Muscle layer of duodenum (tissue), 2 donors: Measurements from ENCODE around the gene PAIP2.

Experiments
- H3K27ac ChIP-seq: one replicate; pipeline ENCODE4 v1.7.0; 2013; ENCODE audit warnings: mild to moderate bottlenecking, low read length
- H3K27me3 ChIP-seq: one replicate; pipeline ENCODE4 v1.7.0; 2013; ENCODE audit warnings: low read depth, mild to moderate bottlenecking, control low read depth, low read length
- H3K36me3 ChIP-seq, 2 donors: one replicate each; pipeline ENCODE4 v1.7.0; 2013; ENCODE audit warnings: low read length in 2 of 2, control low read depth in 1 of 2, mild to moderate bottlenecking in 1 of 2; ENCODE audit not compliant: insufficient read depth in 2 of 2, control insufficient read depth in 1 of 2
- H3K4me1 ChIP-seq, 2 donors: one replicate each; pipeline ENCODE4 v1.7.0; 2013; ENCODE audit warnings: low read length in 2 of 2, mild to moderate bottlenecking in 2 of 2, control low read depth in 1 of 2, moderate library complexity in 1 of 2; ENCODE audit not compliant: insufficient read depth in 2 of 2, control insufficient read depth in 1 of 2
- H3K4me3 ChIP-seq, 2 donors: one replicate each; pipeline ENCODE4 v1.7.0; 2013; ENCODE audit warnings: low read length in 2 of 2, low read depth in 1 of 2, mild to moderate bottlenecking in 1 of 2
- H3K9me3 ChIP-seq, 2 donors: one replicate each; pipeline ENCODE4 v1.7.0; 2013; ENCODE audit warnings: low read length in 2 of 2, control low read depth in 1 of 2, mild to moderate bottlenecking in 1 of 2; ENCODE audit not compliant: control insufficient read depth in 1 of 2
- donor health status: healthy.

Gene PAIP2

DNA sequence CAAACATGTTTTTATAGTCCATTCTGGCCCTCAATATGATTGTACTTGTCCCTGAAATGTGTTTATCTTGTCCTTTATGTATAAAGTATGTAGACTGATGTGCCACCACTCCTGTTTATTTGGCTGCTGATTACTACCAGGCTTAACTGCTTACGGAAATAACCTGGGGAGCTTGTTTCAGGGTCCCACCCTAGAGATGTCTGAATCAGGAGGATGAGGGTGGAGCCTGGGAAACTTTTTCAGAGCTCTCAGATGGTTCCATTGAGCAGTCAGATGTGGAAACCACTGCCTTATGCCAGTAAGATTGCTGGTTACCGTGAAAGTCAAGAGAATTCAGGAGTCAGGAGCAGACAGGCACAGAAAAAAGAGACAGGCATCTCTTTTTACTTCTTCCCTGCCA lies 22.3 kb downstream of the PAIP2 start:
- Histone ChIP-seq H3K4me3 (no peak overlapping the region), H3K4me1 (peaks cover 0 to 4% of the 10 kb centered on the region in 2 donors), H3K27me3 (no peaks in the 10 kb centered on the region), H3K36me3 (peaks cover 27 to 51% of the 10 kb centered on the region in 2 donors), H3K9me3 (no peaks in the 10 kb centered on the region), H3K27ac (no peak overlapping the region)

DNA sequence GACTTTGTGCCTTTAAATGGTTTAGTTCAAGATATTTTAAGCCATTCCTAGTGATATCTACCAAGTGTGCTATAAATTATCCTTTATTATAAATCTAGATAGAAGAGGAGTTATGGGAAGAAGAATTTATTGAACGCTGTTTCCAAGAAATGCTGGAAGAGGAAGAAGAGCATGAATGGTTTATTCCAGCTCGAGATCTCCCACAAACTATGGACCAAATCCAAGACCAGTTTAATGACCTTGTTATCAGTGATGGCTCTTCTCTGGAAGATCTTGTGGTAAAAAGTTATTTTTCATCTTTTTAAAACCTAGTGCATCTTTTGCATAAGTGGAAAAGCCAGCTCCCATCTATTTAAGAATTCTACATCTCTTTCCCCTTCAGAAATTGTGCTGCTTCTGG lies 22.8 kb downstream of the PAIP2 start:
- H3K27ac ChIP-seq, result no peak overlapping the region
- H3K27me3 ChIP-seq, result no peaks in the 10 kb centered on the region
- peaks cover 0 to 4% of the 10 kb centered on the region in 2 donors for H3K4me1 ChIP-seq
- peaks cover 31 to 55% of the 10 kb centered on the region in 2 donors for H3K36me3 ChIP-seq
- H3K9me3 ChIP-seq, result no peaks in the 10 kb centered on the region
- H3K4me3 ChIP-seq, result no peak overlapping the region

DNA sequence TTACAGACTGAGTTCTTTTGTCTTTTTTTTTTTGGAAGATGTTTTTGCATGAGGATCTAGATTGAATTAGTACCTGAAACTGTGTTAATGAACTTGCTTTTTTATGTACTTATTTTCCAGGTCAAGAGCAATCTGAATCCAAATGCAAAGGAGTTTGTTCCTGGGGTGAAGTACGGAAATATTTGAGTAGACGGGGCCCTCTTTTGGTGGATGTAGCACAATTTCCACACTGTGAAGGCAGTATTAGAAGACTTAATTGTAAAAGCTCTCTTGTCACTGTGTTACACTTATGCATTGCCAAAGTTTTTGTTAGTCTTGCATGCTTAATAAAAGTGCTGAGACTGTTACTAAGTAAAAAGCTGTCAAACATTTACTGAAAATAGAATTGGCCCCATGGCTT lies 27.0 kb downstream of the PAIP2 start:
- H3K4me3 ChIP-seq, result no peak overlapping the region
- H3K27ac ChIP-seq, result no peak overlapping the region
- H3K36me3 ChIP-seq, result peaks cover 39 to 77% of the 10 kb centered on the region in 2 donors
- H3K27me3 ChIP-seq, result no peaks in the 10 kb centered on the region
- no peaks in the 10 kb centered on the region for H3K9me3 ChIP-seq
- peaks cover 0 to 1% of the 10 kb centered on the region in 2 donors for H3K4me1 ChIP-seq

DNA sequence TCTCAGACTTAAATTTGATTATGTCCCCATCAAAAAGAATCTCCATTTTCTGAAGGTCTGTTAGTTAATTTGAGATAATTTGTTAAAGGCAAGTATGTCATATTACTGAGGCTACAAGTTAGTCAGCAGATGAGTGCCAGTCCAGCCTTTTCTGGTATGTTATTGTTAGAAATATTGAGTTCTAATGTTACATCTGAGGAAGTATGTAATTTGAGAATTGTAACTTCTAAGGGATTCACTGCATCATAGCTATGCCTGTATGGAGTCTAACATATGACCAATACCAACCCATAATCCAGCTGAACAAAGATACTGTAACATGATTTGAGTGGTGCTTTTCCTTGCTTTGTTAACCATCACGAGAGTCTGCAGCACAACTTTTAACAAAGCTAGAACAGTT lies 27.5 kb downstream of the PAIP2 start:
- Histone ChIP-seq H3K27me3 (no peaks in the 10 kb centered on the region), H3K4me1 (peaks cover 0 to 6% of the 10 kb centered on the region in 2 donors), H3K4me3 (no peak overlapping the region), H3K27ac (no peak overlapping the region), H3K36me3 (peaks cover 34 to 71% of the 10 kb centered on the region in 2 donors), H3K9me3 (no peaks in the 10 kb centered on the region)

DNA sequence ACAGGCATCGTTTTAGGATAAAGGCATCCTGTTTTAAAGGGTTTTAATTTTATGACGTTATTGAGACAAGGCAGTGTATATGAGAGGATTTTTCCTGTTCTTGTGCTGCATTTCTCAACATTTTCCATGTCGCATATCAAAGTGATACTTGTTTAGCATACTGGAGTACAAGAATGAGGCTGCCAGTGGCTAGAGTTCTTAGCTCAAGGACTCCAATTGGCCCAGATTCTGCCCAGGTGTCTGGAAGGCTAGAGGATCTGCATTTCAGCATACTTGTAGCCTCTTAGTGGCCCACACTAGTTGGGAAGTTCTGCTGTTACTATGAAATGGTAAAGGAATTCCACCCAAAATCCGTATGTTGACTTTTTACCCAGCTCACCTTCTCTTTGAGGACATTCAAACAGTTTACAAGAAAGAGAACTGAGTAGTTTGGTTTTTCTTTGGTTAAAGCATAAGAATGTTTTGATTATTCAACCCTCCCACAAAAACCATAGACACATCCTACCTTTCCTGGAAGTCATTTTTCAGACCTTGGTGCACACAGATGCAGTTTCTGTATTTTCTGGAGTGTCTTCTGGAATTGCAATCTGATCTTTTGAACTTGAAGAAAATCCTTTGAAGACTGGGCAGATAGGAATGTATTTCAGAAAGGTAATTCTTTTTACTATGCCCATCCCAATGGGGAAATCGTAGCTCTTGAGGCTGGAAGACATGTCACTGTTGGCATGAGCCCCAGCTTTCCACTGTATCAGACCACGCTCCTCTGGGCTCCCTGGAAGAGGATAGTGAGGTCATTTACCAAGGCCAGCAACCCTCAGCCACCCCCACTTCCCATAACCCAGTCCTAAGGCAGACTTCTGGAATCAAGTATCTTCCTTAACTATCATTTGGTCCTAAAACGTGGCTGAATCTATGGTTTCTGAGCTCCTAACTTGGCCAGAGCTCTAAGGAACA lies 30.1 kb downstream of the PAIP2 start:
- Histone ChIP-seq H3K36me3 (peaks cover 22 to 47% of the 10 kb centered on the region in 2 donors), H3K9me3 (no peaks in the 10 kb centered on the region), H3K27me3 (no peaks in the 10 kb centered on the region), H3K4me1 (peaks cover 0 to 6% of the 10 kb centered on the region in 2 donors), H3K27ac (no peak overlapping the region), H3K4me3 (no peak overlapping the region)

DNA sequence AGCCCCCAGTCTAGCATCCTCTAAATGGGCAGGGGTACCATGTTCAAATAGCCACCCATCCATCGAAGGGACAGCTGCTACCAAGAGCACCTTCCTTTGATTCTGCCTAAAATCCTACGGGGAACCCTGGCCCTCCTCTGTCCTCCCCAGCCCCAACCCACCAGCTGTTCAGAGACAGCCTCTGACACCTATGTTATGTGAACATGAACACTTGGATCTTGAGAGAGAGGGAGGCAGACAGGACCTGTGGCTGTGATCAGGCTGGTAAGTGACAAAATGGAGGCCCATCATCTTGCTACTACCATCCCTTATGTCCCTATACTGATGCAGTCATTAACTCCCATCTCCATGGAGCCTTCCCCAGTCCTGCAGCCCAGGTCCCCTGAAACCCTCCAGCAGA lies 33.3 kb downstream of the PAIP2 start:
- H3K36me3 ChIP-seq, result peaks cover 5 to 26% of the 10 kb centered on the region in 2 donors
- no peaks in the 10 kb centered on the region for H3K27me3 ChIP-seq
- H3K4me3 ChIP-seq, result no peak overlapping the region
- H3K27ac ChIP-seq, result no peak overlapping the region
- H3K4me1 ChIP-seq, result peaks cover 0 to 6% of the 10 kb centered on the region in 2 donors
- no peaks in the 10 kb centered on the region for H3K9me3 ChIP-seq

DNA sequence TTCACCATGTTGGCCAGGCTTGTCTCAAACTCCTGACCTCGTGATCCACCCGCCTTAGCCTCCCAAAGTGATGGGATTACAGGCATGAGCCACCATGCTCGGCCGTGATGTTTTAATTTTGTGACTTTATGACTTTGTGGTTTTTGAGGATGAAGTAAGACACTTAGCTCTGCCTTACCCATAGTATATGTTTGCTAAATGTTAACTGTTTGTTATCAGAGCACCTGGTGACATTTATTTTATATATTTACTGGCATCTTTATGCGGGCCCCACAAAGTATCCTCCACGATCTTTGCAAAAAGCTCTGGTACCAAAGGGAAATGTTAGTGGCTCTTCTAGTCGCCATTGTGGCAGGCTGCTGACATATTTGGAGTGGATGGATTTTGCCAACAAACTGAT lies 34.7 kb downstream of the PAIP2 start:
- Histone ChIP-seq H3K9me3 (no peaks in the 10 kb centered on the region), H3K4me3 (no peak overlapping the region), H3K27me3 (no peaks in the 10 kb centered on the region), H3K4me1 (peaks cover 0 to 6% of the 10 kb centered on the region in 2 donors), H3K36me3 (peaks cover 5 to 15% of the 10 kb centered on the region in 2 donors), H3K27ac (no peak overlapping the region)

DNA sequence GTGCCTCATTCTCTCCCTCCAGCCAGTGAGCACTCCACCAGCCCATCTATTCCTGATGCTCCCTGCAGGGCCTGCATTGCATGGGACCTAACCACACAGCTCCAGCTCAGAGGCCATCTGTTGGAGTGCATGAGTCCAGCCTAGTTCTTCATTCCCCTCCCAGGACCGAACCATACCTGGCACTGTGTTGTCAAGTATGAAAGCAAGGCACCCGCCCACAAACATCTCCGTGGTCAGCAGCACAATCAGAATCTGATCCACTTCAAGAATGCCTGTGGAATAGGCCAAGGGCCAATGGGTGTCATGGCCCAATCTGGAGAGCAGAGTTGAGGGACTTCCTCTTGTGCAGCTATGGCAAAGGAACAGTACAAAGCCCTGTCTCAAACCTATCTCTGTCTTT lies 35.6 kb downstream of the PAIP2 start:
- no peaks in the 10 kb centered on the region for H3K27me3 ChIP-seq
- no peaks in the 10 kb centered on the region for H3K9me3 ChIP-seq
- H3K4me1 ChIP-seq, result peaks cover 0 to 6% of the 10 kb centered on the region in 2 donors
- peaks cover 0 to 6% of the 10 kb centered on the region in 2 donors for H3K36me3 ChIP-seq
- H3K27ac ChIP-seq, result no peak overlapping the region
- no peak overlapping the region for H3K4me3 ChIP-seq

DNA sequence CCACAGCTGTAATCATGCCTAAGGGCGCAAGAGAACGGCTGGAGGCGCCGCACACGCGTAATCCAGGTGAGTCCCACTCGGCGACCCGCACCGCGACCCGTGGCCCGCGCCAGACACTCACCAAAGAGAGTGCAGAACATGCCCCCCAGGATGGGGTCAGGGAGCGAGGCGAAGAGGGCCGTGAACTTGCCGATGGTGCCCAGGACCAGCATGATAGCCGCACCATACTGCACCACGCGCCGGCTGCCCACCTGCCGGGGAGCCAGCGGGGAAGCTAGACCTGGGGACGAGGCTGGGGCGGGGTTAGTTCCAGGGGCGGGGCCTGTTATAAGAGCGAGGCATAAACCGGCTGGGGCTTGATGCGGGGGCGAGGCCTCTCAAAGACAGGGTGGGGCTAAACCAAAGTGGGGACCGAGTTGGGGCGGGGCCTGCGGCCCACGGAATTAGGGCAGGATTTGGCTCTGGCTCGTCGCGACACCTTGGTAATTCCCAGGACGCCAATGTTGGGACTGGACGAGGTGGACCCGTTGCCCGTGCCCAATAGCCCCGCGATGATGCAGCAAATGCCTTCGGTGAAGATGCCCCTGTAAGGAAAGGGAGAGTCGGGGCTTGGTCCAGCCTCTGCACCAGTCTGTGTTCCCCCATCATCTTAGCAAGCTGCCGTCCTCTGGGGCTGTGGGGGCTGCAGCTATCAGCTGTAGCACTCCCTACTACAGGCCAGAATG lies 36.6 kb downstream of the PAIP2 start:
- Histone ChIP-seq H3K27me3 (no peaks in the 10 kb centered on the region), H3K27ac (no peak overlapping the region), H3K4me1 (peaks cover 0 to 6% of the 10 kb centered on the region in 2 donors), H3K9me3 (no peaks in the 10 kb centered on the region), H3K4me3 (no peak overlapping the region), H3K36me3 (peaks cover 0 to 6% of the 10 kb centered on the region in 2 donors)

DNA sequence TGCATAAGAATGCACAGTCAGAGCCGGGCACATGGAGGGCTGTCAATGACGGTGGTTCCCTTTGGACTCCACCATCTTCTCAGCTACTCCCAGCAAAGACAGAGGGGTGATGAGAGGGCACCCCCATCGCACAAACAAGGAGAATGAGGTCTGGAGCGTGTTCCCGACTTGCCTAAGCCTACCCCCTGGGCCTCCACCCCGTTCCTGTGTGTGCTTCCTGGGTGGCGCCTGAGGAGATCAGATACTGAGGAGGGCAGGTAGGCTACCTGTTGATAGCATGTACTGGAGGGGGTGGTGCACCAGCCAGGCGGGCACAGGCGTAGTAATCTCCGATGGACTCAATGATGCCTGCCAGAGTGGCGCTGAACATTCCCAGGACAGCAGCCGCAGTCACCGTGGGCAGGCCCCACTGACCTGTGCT lies 37.3 kb downstream of the PAIP2 start:
- Histone ChIP-seq H3K4me3 (no peak overlapping the region), H3K36me3 (peaks cover 0 to 6% of the 10 kb centered on the region in 2 donors), H3K4me1 (peaks cover 0 to 2% of the 10 kb centered on the region in 2 donors), H3K27me3 (no peaks in the 10 kb centered on the region), H3K9me3 (no peaks in the 10 kb centered on the region), H3K27ac (no peak overlapping the region)
